Endometrium (tissue), 2 donors: Measurements from ENCODE around the gene RIN1.
"Not testable (repeated sequence)": the region's sequence is repeated elsewhere in the genome, so short reads cannot be mapped to it uniquely, and the experiment has no call there.

Experiments used
- FAIRE-seq: peaks from 2 replicates; lab custom pipeline; 2012; peaks lifted over from hg19 to GRCh38; lab: Jason Lieb, UNC
- donor health status: control.
- donor health status: control.

The RIN1 gene

DNA sequence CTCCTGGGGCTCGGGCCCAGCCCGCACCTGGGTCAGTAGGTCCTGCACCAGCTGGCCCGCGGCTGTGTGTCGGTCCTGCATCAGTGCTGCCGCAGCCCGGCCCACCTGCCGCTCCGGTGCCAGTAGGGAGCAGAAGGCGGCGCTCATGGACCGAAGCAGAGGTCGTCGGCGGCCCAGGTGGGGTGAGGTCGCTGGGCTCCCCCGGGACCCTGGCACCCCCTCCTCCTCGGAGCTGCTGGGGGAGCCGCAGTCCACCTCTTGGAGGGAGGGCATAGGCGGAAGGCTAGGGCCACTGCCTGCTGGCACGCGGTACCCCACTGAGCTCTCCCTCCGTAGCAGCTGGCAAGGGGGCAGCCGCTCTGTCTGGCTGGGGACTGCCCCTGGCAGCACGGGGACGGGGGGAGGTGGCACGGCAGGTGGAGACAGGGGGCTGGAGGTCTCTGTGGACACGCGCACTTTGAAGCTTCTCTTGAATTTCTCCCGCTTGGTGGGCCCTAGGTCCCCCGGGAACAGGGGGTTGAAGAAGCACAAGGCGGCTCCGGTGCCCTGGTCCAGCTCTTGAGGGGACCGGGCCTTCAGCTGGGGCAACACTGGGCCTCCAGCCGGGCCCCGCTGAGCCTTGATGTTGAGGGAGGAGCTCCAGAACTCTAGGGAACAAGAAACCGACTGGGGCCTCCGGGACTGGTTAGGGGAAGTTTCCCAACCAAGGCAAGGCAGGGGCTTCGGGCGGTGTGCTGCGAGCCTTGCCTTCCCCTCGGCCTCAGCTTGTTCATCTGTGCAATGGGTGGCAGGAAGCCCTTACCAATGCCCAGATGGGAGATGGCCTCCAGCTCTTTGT lies 1.4 kb downstream of the RIN1 start:
- FAIRE-seq: no peak

DNA sequence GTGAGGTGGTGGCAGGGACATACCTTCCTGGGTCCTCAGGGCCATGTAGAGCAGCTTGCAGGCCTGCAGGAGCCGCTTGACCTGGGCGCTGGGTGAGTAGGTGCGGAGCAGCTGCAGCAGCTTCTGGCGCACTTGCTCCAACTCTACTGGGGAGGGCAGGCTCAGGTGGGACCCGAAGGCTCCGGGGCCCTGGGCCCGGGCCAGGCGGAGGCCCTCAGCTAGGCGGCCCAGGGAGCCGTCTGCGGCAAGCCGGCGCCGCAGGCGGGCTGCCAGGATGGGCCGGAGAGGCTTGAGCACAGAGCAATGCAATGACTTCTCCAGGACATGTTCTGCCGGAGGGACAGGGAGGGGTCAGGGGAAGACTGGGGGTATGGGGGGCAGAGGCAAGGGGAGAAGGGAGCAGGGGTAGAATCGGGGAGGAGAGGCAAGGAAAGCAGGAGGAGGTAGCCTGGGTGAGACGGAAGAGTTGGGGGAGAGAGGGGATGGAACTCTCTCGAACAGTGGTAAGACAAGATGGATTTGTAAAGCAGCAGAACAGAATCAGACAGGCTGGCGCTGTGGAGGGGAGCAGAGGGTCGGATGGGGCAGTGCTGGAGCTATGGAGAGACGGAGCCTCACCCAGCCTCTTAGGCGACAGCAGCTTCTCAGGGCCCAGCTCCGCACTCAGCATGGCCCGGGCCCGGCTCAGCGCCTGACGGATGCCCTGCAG lies 2.2 kb downstream of the RIN1 start:
- FAIRE-seq: no peak

DNA sequence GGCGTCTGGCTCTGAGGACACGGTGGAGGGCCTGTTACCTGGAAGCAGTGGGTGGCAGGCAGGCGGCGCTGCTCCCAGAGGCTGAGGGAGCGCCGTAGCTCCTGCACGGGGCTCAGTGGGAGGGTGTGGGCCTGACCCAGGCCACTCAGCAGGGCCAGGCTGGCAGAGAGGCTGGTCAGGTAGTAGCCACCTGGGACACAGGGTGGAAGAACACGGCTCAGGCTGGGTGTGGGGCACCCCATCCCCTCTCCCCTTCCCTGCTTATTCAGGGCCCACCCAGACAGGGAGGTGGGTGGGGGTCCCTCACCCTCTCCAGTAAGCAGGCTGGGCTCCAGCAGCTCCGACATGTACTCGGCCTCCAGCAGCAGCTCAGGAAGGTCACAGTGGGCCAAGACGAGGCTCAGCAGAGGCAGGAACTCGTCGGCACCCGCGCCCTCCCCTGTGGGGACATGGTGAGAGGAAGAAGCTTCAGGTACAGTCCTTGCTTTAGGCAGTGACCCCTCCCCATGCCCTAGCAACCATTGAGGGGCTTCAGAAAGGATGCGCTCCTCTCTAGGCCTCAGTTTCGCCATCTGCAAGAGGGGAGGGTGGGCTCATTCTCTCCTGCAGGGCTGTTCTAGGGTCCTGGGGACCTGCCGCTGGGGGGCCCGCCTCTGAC lies 2.9 kb downstream of the RIN1 start:
- FAIRE-seq: no peak

- FAIRE-seq: no peak
Measured at GRCh38 chr11:66332371-66333219, 3.6 kb downstream of the RIN1 start.

GRCh38 chr11:66331542-66332370 lies 4.5 kb downstream of the RIN1 start:
- no peak for FAIRE-seq

DNA sequence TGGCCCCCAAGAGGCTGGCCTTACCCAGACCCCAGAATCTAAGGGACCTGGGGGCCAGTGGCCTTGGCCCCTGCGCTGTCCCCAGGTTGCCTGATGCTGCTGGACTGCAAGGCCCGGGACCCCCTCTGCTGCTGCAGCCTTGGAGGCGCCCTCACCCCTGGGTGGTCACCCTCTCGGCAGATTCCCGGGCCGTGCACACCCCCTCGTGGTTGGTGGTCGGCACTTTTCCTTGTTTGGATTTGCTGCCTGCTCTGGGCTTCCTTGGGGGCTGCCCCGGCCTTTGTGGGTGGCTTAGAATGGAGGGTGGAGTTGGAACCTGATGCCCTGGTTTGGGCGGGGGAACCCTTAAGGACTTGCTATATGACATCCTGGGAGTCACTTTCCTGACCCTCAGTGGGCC lies 5.3 kb downstream of the RIN1 start:
- FAIRE-seq: no peak

- FAIRE-seq: no peak
Measured at GRCh38 chr11:66329165-66329673, 7.0 kb downstream of the RIN1 start.

DNA sequence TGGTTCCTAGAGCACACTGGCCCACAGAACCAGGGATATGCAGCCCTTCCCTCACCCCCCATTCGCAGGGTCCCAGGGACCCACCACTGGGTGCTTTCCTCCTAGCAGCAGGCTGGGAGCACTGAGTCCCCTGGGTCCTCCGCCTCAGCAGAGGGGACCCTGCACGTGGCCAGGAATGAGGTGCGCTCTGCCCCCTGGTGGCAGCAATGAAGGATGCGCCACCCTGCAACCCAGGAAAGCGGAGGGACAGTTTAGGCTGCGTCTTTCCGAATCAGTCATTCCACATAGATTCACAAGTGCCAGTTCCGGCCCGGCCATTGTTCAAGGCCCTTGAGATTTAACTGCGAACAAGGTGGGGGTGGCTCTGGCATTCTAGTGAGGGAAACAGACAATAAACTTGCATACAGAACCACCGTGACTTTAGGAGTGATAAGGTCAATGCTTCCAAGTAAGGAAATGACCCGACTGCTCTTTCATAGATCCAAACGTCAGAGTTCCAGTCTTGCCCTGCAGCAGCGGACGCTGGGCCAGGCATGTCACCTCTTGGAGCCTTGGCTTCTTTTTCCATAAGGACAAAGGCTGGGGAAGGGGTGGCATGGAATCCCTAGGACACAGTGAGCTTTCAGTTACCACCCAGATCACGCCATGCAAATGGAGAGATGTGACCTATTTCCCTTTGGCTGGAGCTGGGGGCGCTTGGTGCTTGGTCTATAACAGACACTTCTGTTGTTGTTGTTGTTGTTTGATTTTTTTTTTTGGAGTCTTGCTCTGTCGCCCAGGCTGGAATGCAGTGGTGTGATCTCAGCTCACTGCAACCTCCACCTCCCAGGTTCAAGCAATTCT lies 7.7 kb downstream of the RIN1 start:
- no peak for FAIRE-seq

DNA sequence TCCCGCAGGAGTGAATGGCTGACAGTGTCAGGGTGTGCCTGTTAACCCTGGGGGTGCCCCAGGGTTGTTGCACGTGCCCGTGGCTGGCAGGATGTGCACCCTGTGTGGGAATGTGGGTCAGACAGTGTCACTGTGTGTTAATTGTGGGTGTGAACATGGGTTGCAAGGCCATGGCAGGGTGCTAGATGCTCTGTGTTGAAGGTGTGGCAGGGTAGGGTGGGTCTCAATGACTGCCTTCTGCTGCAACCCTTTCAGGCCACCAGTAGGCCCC lies 8.3 kb downstream of the RIN1 start:
- FAIRE-seq: no peak

GRCh38 chr11:66327171-66328030 lies 8.8 kb downstream of the RIN1 start:
- FAIRE-seq: no peak

GRCh38 chr11:66326261-66327111 lies 9.7 kb downstream of the RIN1 start:
- no peak for FAIRE-seq

DNA sequence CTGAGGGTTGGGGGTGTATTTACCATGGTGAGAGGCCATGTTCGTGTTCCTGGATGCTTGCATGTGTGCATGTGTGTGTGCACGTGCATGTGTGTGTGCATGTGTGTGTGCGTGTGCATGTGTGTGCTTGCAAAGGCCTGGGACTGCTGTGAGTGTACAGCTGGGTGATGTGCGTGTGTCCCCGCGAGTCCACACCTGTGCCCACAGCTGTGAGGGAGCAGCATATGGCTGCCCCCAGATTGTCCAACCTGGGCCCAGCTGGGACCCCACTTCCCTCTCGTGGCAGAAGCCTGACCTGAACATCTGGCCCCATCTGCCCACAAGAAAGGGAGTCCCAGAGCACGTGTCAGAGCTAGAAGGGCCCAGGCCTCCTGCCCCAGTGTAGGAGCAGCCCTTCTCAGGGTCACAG lies 11.0 kb downstream of the RIN1 start:
- no peak for FAIRE-seq

- no peak for FAIRE-seq
Measured at GRCh38 chr11:66324664-66325063, 11.6 kb downstream of the RIN1 start.

GRCh38 chr11:66323684-66324083 lies 12.6 kb downstream of the RIN1 start:
- FAIRE-seq: no peak

DNA sequence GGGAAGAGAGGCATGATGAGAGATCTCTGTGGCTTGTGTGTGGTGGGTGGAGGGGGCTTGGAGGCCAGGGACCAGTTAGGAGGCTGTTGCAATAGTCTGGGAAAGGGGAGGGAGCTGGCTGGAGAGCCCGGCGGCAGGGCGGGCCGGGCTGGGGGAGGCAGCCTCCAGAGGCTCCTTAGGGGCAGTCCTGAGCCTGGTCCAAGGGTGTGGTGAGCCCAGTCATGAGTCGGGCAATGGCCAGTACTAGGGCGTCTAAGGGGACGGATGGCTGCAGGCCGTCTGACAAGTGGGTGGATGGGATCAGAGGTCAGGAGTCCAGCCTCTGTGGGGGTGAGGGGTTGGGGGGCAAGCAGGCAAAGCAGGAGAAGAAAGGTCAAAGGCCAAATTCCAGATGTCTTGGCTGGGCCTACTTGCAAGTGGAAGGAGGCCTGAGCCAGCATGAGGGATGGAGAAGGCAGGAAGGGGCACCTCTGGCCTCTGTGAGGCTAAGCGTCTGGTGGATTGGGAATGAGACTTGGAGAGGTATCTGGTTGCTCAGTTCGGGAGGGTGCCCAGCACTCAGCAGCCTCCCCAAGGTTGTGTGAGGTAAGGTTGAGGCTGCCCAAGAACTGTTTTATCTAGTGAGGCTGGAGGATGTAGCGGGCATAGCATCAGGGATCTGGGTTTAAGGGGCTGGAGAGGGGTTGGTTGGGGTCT lies 13.4 kb downstream of the RIN1 start:
- FAIRE-seq: no peak

GRCh38 chr11:66321606-66322005 lies 14.6 kb downstream of the RIN1 start:
- FAIRE-seq: no peak

- FAIRE-seq: not testable (repeated sequence)
Measured at GRCh38 chr11:66320748-66321147, 15.5 kb downstream of the RIN1 start.

GRCh38 chr11:66320289-66320688 lies 15.9 kb downstream of the RIN1 start:
- not testable (repeated sequence) for FAIRE-seq
